ENCODE results near the gene AJAP1.
A peak's percentile ranks its signal among the peaks of the same experiment; 100 is the strongest.

Gene AJAP1

GRCh38 chr1:4792565-4792964 is 138.2 kb downstream of the AJAP1 start:
- Histone ChIP-seq H3K14ac (ENCODE audit: low read length) (no peak overlapping the region), H3K4me3 (ENCODE audit: low read length in 2 of 2) (no peak overlapping the region), H2BK5ac (ENCODE audit: low read length) (no peak overlapping the region), H4K8ac (ENCODE audit: low read depth, low read length) (no peak overlapping the region), H3K79me1 (ENCODE audit: low read depth, low read length) (peaks cover 2% of the 10 kb centered on the region), H2BK15ac (ENCODE audit: low read length) (no peak overlapping the region), H3K27me3 (ENCODE audit: control insufficient read depth in 3 of 3, insufficient read depth in 3 of 3, low read depth in 1 of 3, low read length in 3 of 3) (no peaks in the 10 kb centered on the region), H3K4me1 (ENCODE audit: control insufficient read depth in 2 of 2, insufficient read depth in 1 of 2, low read depth in 1 of 2, low read length in 2 of 2) (no peaks in the 10 kb centered on the region), H3K36me3 (replicated peaks in 1 of 2; ENCODE audit: control insufficient read depth in 2 of 2, insufficient read depth in 2 of 2, low read length in 2 of 2) (no peaks in the 10 kb centered on the region), H3K4ac (ENCODE audit: low read length) (no peak overlapping the region), H3K18ac (ENCODE audit: low read length) (no peak overlapping the region), H3K27ac (replicated peaks; ENCODE audit: low read length) (no peak overlapping the region), H3K9me3 (replicated peaks in 1 of 2; ENCODE audit: control insufficient read depth in 2 of 2, insufficient read depth in 1 of 2, low read depth in 1 of 2, low read length in 2 of 2) (peaks cover 0 to 2% of the 10 kb centered on the region in 2 donors), H3K4me2 (ENCODE audit: insufficient read depth, low read length, poor library complexity, severe bottlenecking) (no peak overlapping the region), H2AK5ac (ENCODE audit: low read depth, low read length) (no peak overlapping the region), H2BK12ac (ENCODE audit: low read length) (no peak overlapping the region), H3K23ac (ENCODE audit: low read depth, low read length, poor library complexity) (no peak overlapping the region), H2BK120ac (ENCODE audit: low read depth, low read length) (no peak overlapping the region), H4K91ac (ENCODE audit: low read depth, low read length, poor library complexity) (no peak overlapping the region), H2AFZ (ENCODE audit: low read length) (no peak overlapping the region), H3K9ac (ENCODE audit: low read depth, low read length, poor library complexity) (no peak overlapping the region)
- DNase-seq (ENCODE audit: low spot score), result no peak
- WGBS, 2 donors (ENCODE audit: extremely low coverage in 2 of 2, insufficient read length in 2 of 2, insufficient replicate concordance in 1 of 2), result no CpG with 5 or more reads among the region's 4 CpGs

DNA sequence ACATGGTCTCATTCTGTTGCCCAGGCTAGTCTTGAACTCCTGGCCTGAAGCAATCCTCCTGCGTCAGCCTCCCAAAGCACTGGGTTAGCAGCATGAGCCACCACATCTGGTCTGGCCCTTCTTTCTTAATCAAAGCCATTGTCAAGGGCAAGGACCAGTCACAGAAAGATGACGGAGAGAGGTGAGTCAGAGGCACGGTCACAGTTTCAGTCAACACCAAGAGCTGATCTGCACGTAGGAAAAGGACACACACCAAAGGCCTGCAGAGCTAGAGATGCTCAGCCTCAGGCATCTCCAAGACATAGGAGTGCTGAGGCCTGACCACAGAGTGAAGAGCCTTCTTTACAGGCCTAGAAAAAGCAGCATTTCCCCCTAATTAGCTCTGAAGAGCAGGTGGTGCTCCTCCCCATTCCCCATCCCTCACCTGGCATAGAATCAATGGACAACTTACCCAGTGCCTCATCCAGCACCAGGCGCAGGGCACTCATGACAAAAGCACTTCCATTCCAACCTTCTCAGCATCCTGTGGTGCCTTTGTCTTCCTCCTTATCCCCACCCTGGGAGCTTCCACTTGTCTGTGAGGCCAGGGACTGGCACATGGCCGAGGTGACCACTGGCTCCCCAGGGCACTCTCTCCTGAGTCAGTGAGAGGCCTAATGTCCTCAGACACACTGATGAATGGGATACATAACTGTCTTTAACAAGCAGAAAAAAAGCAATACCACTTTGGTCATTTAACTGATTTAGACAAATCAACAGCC is 139.8 kb downstream of the AJAP1 start:
- no peak overlapping the region for H2AFZ ChIP-seq (ENCODE audit: low read length)
- no peak overlapping the region for H2BK5ac ChIP-seq (ENCODE audit: low read length)
- no CpG with 5 or more reads among the region's 6 CpGs for WGBS, 2 donors (ENCODE audit: extremely low coverage in 2 of 2, insufficient read length in 2 of 2, insufficient replicate concordance in 1 of 2)
- no peaks in the 10 kb centered on the region for H3K27me3 ChIP-seq (ENCODE audit: control insufficient read depth in 3 of 3, insufficient read depth in 3 of 3, low read depth in 1 of 3, low read length in 3 of 3)
- no peak overlapping the region for H2BK15ac ChIP-seq (ENCODE audit: low read length)
- H2BK120ac ChIP-seq (ENCODE audit: low read depth, low read length), result no peak overlapping the region
- H3K27ac ChIP-seq (replicated peaks; ENCODE audit: low read length), result no peak overlapping the region
- no peaks in the 10 kb centered on the region for H3K4me1 ChIP-seq (ENCODE audit: control insufficient read depth in 2 of 2, insufficient read depth in 1 of 2, low read depth in 1 of 2, low read length in 2 of 2)
- no peak overlapping the region for H3K4me3 ChIP-seq (ENCODE audit: low read length in 2 of 2)
- no peak overlapping the region for H3K23ac ChIP-seq (ENCODE audit: low read depth, low read length, poor library complexity)
- no peak overlapping the region for H3K4me2 ChIP-seq (ENCODE audit: insufficient read depth, low read length, poor library complexity, severe bottlenecking)
- H3K4ac ChIP-seq (ENCODE audit: low read length), result no peak overlapping the region
- peaks cover 2% of the 10 kb centered on the region for H3K79me1 ChIP-seq (ENCODE audit: low read depth, low read length)
- H3K14ac ChIP-seq (ENCODE audit: low read length), result no peak overlapping the region
- no peak for DNase-seq (ENCODE audit: low spot score)
- H2BK12ac ChIP-seq (ENCODE audit: low read length), result no peak overlapping the region
- peaks cover 0 to 2% of the 10 kb centered on the region in 2 donors for H3K9me3 ChIP-seq (replicated peaks in 1 of 2; ENCODE audit: control insufficient read depth in 2 of 2, insufficient read depth in 1 of 2, low read depth in 1 of 2, low read length in 2 of 2)
- no peaks in the 10 kb centered on the region for H3K36me3 ChIP-seq (replicated peaks in 1 of 2; ENCODE audit: control insufficient read depth in 2 of 2, insufficient read depth in 2 of 2, low read length in 2 of 2)
- no peak overlapping the region for H4K8ac ChIP-seq (ENCODE audit: low read depth, low read length)
- H3K9ac ChIP-seq (ENCODE audit: low read depth, low read length, poor library complexity), result no peak overlapping the region
- H3K18ac ChIP-seq (ENCODE audit: low read length), result no peak overlapping the region
- H4K91ac ChIP-seq (ENCODE audit: low read depth, low read length, poor library complexity), result no peak overlapping the region
- no peak overlapping the region for H2AK5ac ChIP-seq (ENCODE audit: low read depth, low read length)

DNA sequence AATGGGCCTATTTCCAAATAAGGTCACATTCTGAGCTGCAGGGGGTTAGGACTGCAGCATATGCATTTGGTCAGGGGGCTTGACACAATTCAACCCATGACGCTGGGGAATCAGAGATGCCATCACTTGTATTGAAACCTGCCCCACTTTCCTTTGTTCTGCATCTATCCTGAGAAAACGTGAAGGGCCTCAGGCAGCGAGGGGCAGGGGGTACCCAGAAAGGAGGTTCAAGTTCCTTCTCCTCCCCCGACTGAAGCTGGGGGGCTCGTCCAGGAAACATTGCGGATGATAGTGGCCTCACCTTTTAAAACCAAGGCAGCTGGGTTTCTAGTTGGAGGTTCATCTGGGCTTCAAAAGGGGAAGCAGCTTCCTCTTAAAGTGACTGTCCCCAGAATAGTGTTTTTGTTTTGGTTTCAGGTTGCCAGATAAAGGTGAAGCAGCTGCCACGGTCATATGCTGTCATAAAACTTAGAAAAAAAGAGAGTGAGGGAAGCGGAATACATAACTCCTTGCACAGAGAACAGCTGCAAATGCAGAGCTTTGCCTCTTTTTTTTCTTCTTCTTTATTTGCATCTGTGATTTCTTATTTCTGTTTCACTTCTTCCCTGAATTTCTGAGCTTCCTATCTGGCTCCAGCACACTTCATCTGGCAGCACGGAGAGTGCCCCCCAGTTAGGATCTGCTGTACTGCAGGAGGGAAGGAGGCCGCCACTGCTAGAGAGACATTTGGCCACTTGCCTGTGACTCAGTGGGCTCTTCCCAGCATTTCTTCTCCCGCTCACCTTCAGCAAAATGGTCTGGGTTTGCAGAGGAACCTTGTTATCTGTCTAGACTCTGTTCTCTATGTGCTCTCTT is 142.0 kb downstream of the AJAP1 start:
- no peak overlapping the region for H3K18ac ChIP-seq (ENCODE audit: low read length)
- peaks cover 0 to 4% of the 10 kb centered on the region in 2 donors for H3K9me3 ChIP-seq (replicated peaks in 1 of 2; ENCODE audit: control insufficient read depth in 2 of 2, insufficient read depth in 1 of 2, low read depth in 1 of 2, low read length in 2 of 2)
- no peak overlapping the region for H2BK15ac ChIP-seq (ENCODE audit: low read length)
- H3K4me3 ChIP-seq (ENCODE audit: low read length in 2 of 2), result no peak overlapping the region
- WGBS, 2 donors (ENCODE audit: extremely low coverage in 2 of 2, insufficient read length in 2 of 2, insufficient replicate concordance in 1 of 2), result no CpG with 5 or more reads among the region's 11 CpGs
- peak overlapping the region; percentile 27 for H2AK5ac ChIP-seq (ENCODE audit: low read depth, low read length)
- H3K4ac ChIP-seq (ENCODE audit: low read length), result no peak overlapping the region
- no peak overlapping the region for H4K8ac ChIP-seq (ENCODE audit: low read depth, low read length)
- H3K27ac ChIP-seq (replicated peaks; ENCODE audit: low read length), result no peak overlapping the region
- no peaks in the 10 kb centered on the region for H3K36me3 ChIP-seq (replicated peaks in 1 of 2; ENCODE audit: control insufficient read depth in 2 of 2, insufficient read depth in 2 of 2, low read length in 2 of 2)
- no peak overlapping the region for H2BK120ac ChIP-seq (ENCODE audit: low read depth, low read length)
- DNase-seq (ENCODE audit: low spot score), result no peak
- no peak overlapping the region for H2AFZ ChIP-seq (ENCODE audit: low read length)
- no peak overlapping the region for H4K91ac ChIP-seq (ENCODE audit: low read depth, low read length, poor library complexity)
- no peaks in the 10 kb centered on the region for H3K4me1 ChIP-seq (ENCODE audit: control insufficient read depth in 2 of 2, insufficient read depth in 1 of 2, low read depth in 1 of 2, low read length in 2 of 2)
- no peak overlapping the region for H3K9ac ChIP-seq (ENCODE audit: low read depth, low read length, poor library complexity)
- H3K23ac ChIP-seq (ENCODE audit: low read depth, low read length, poor library complexity), result no peak overlapping the region
- no peak overlapping the region for H3K14ac ChIP-seq (ENCODE audit: low read length)
- H3K4me2 ChIP-seq (ENCODE audit: insufficient read depth, low read length, poor library complexity, severe bottlenecking), result no peak overlapping the region
- no peak overlapping the region for H2BK5ac ChIP-seq (ENCODE audit: low read length)
- H2BK12ac ChIP-seq (ENCODE audit: low read length), result no peak overlapping the region
- H3K27me3 ChIP-seq (ENCODE audit: control insufficient read depth in 3 of 3, insufficient read depth in 3 of 3, low read depth in 1 of 3, low read length in 3 of 3), result no peaks in the 10 kb centered on the region
- H3K79me1 ChIP-seq (ENCODE audit: low read depth, low read length), result peaks cover 2% of the 10 kb centered on the region

- Histone ChIP-seq H3K9me3 (replicated peaks in 1 of 2; ENCODE audit: control insufficient read depth in 2 of 2, insufficient read depth in 1 of 2, low read depth in 1 of 2, low read length in 2 of 2) (peaks cover 0 to 4% of the 10 kb centered on the region in 2 donors), H3K36me3 (replicated peaks in 1 of 2; ENCODE audit: control insufficient read depth in 2 of 2, insufficient read depth in 2 of 2, low read length in 2 of 2) (no peaks in the 10 kb centered on the region), H4K8ac (ENCODE audit: low read depth, low read length) (no peak overlapping the region), H3K4me3 (ENCODE audit: low read length in 2 of 2) (no peak overlapping the region), H3K4me1 (ENCODE audit: control insufficient read depth in 2 of 2, insufficient read depth in 1 of 2, low read depth in 1 of 2, low read length in 2 of 2) (no peaks in the 10 kb centered on the region), H2BK15ac (ENCODE audit: low read length) (no peak overlapping the region), H3K23ac (ENCODE audit: low read depth, low read length, poor library complexity) (no peak overlapping the region), H3K79me1 (ENCODE audit: low read depth, low read length) (peaks cover 2% of the 10 kb centered on the region), H3K14ac (ENCODE audit: low read length) (no peak overlapping the region), H3K18ac (ENCODE audit: low read length) (no peak overlapping the region), H3K4me2 (ENCODE audit: insufficient read depth, low read length, poor library complexity, severe bottlenecking) (no peak overlapping the region), H2BK12ac (ENCODE audit: low read length) (no peak overlapping the region), H2BK5ac (ENCODE audit: low read length) (no peak overlapping the region), H2BK120ac (ENCODE audit: low read depth, low read length) (no peak overlapping the region), H2AK5ac (ENCODE audit: low read depth, low read length) (peak overlapping the region; percentile 27), H3K27ac (replicated peaks; ENCODE audit: low read length) (no peak overlapping the region), H3K27me3 (ENCODE audit: control insufficient read depth in 3 of 3, insufficient read depth in 3 of 3, low read depth in 1 of 3, low read length in 3 of 3) (no peaks in the 10 kb centered on the region), H2AFZ (ENCODE audit: low read length) (no peak overlapping the region), H4K91ac (ENCODE audit: low read depth, low read length, poor library complexity) (no peak overlapping the region), H3K4ac (ENCODE audit: low read length) (no peak overlapping the region), H3K9ac (ENCODE audit: low read depth, low read length, poor library complexity) (no peak overlapping the region)
- DNase-seq (ENCODE audit: low spot score), result no peak
- WGBS, 2 donors (ENCODE audit: extremely low coverage in 2 of 2, insufficient read length in 2 of 2, insufficient replicate concordance in 1 of 2), result no CpG with 5 or more reads among the region's 6 CpGs
Measured at GRCh38 chr1:4797016-4797410, 142.6 kb downstream of the AJAP1 start.

Data from neuronal stem cell (in vitro differentiated cells).